Neural cell (in vitro differentiated cells): ENCODE data around the gene ATXN7L3.

ENCODE experiments used
- RAD21 ChIP-seq: fragments of 450-650 bp; conservative IDR thresholded peaks from 2 replicates; pipeline ENCODE4 v1.6.1; 2014; ENCODE audit warnings: antibody characterized with exemption, mild to moderate bottlenecking, moderate library complexity
- TF ChIP-seq, protein P1 (sequence below): fragments of 450-650 bp; IDR thresholded peaks from 2 replicates; pipeline ENCODE4 v1.5.1; 2014; ENCODE audit warnings: antibody characterized with exemption, mild to moderate bottlenecking, moderate library complexity; ENCODE audit not compliant: poor library complexity, severe bottlenecking

DNA sequence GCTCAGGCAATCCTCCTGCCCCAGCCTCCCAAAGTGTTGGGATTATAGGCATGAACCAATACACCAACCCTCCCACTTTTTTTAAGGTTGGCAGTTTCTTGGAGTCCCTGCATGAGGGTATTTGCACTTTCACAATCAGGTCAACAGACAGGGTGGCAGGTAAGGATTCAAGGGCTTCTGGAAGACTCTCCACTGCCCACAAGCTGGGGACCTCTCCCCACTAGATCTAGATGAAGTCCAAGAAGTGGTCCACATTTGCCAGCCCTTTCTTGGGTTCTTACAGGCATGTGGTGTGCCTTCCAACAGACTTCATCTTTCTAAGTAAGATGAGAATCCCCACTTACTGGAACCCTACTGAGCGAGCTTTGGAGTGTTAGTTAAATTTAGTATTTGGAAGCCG, 25.3 kb downstream of the ATXN7L3 start:
- no peak for TF ChIP-seq RAD21
- TF ChIP-seq, protein P1, sequence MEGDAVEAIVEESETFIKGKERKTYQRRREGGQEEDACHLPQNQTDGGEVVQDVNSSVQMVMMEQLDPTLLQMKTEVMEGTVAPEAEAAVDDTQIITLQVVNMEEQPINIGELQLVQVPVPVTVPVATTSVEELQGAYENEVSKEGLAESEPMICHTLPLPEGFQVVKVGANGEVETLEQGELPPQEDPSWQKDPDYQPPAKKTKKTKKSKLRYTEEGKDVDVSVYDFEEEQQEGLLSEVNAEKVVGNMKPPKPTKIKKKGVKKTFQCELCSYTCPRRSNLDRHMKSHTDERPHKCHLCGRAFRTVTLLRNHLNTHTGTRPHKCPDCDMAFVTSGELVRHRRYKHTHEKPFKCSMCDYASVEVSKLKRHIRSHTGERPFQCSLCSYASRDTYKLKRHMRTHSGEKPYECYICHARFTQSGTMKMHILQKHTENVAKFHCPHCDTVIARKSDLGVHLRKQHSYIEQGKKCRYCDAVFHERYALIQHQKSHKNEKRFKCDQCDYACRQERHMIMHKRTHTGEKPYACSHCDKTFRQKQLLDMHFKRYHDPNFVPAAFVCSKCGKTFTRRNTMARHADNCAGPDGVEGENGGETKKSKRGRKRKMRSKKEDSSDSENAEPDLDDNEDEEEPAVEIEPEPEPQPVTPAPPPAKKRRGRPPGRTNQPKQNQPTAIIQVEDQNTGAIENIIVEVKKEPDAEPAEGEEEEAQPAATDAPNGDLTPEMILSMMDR, result no peak
